Calu3 (cell line): Measurements from ENCODE around the gene TMEM214. TPM values are rescaled to one million over a fixed set of nuclear protein-coding genes. Genes with fewer than 3 reads are reported as not detected.

ENCODE experiments used
- BruUV-seq: library from RNA; stranded (reverse); fragments of 400-500 nt; replicated peaks from 2 replicates; lab custom pipeline; 2021; lab: Mats Ljungman, UMichigan
- CTCF ChIA-PET: fragments of 300-600 bp; sonication (Branson Sonifier 250); formaldehyde crosslinking; loops from one replicate; lab custom pipeline; 2022; ENCODE audit warnings: antibody characterized with exemption; lab: Charles Lee
- DNase-seq: peaks from one replicate; pipeline ENCODE4 v3.0.0; 2022
- H3K27ac Mint-ChIP-seq: one replicate; pipeline ENCODE4 v1.8.0; 2022; ENCODE audit warnings: mixed read lengths; ENCODE audit not compliant: unreplicated experiment
- H3K27me3 Mint-ChIP-seq: one replicate; pipeline ENCODE4 v1.8.0; 2022; ENCODE audit warnings: mixed read lengths; ENCODE audit not compliant: unreplicated experiment
- H3K36me3 Mint-ChIP-seq: one replicate; pipeline ENCODE4 v1.8.0; 2022; ENCODE audit warnings: mild to moderate bottlenecking, moderate library complexity, mixed read lengths; ENCODE audit not compliant: insufficient read depth, unreplicated experiment
- H3K4me1 Mint-ChIP-seq: one replicate; pipeline ENCODE4 v1.8.0; 2022; ENCODE audit warnings: mild to moderate bottlenecking, low read depth, mixed read lengths; ENCODE audit not compliant: unreplicated experiment
- H3K4me3 Mint-ChIP-seq: one replicate; pipeline ENCODE4 v1.8.0; 2022; ENCODE audit warnings: mild to moderate bottlenecking, low read depth, moderate library complexity, mixed read lengths; ENCODE audit not compliant: unreplicated experiment
- H3K9me3 Mint-ChIP-seq: one replicate; pipeline ENCODE4 v1.8.0; 2022; ENCODE audit warnings: low read depth, mixed read lengths; ENCODE audit not compliant: unreplicated experiment
- CTCF ChIP-seq: fragments of 200-600 bp; IDR thresholded peaks from one replicate; pipeline ENCODE4 v1.8.0; 2022; ENCODE audit warnings: antibody characterized with exemption; ENCODE audit not compliant: unreplicated experiment
- intact Hi-C: fragments of 100-400 bp; cut with micrococcal nuclease; formaldehyde crosslinking; loops from one replicate; pipeline ENCODE4 v1.10.0; 2022; ENCODE audit not compliant: unreplicated experiment
- total RNA-seq: library from RNA; stranded (reverse); gene quantifications from 2 replicates; pipeline ENCODE4 v1.2.3, GENCODE V29; 2022

Gene TMEM214
- total RNA-seq, 1 experiment from 2014 or later: 79.6 TPM

GRCh38 chr2:26988058-26988860 lies 44.5 kb upstream of the TMEM214 start:
- TF ChIP-seq CTCF: no peak
- intact Hi-C loops: no loop called here
- H3K4me1 Mint-ChIP-seq: no peaks in the 10 kb centered on the region
- H3K4me3 Mint-ChIP-seq: no peak overlapping the region
- no peaks in the 10 kb centered on the region for H3K36me3 Mint-ChIP-seq
- H3K27ac Mint-ChIP-seq: no peak overlapping the region
- CTCF ChIA-PET: no interaction called here
- DNase-seq: no peak
- H3K27me3 Mint-ChIP-seq: no peaks in the 10 kb centered on the region
- no TSS peak for BruUV-seq
- H3K9me3 Mint-ChIP-seq: no peaks in the 10 kb centered on the region

GRCh38 chr2:26989156-26989555 lies 43.6 kb upstream of the TMEM214 start:
- Mint-ChIP-seq H3K9me3 (no peaks in the 10 kb centered on the region), H3K27ac (no peak overlapping the region), H3K4me3 (no peak overlapping the region), H3K27me3 (no peaks in the 10 kb centered on the region), H3K4me1 (no peaks in the 10 kb centered on the region), H3K36me3 (no peaks in the 10 kb centered on the region)
- no TSS peak for BruUV-seq
- no peak for DNase-seq
- TF ChIP-seq CTCF: no peak
- intact Hi-C loops: no loop called here
- CTCF ChIA-PET: no interaction called here

GRCh38 chr2:26991717-26992116 lies 41.0 kb upstream of the TMEM214 start:
- no peak for DNase-seq
- no peak overlapping the region for H3K4me3 Mint-ChIP-seq
- no TSS peak for BruUV-seq
- intact Hi-C loops: no loop called here
- CTCF ChIA-PET: no interaction called here
- no peaks in the 10 kb centered on the region for H3K27me3 Mint-ChIP-seq
- no peaks in the 10 kb centered on the region for H3K9me3 Mint-ChIP-seq
- H3K27ac Mint-ChIP-seq: no peak overlapping the region
- no peaks in the 10 kb centered on the region for H3K4me1 Mint-ChIP-seq
- H3K36me3 Mint-ChIP-seq: no peaks in the 10 kb centered on the region
- no peak for TF ChIP-seq CTCF

- Mint-ChIP-seq H3K27ac (no peak overlapping the region), H3K9me3 (no peaks in the 10 kb centered on the region), H3K4me1 (no peaks in the 10 kb centered on the region), H3K4me3 (no peak overlapping the region), H3K36me3 (no peaks in the 10 kb centered on the region), H3K27me3 (no peaks in the 10 kb centered on the region)
- intact Hi-C loops: no loop called here
- DNase-seq: no peak
- BruUV-seq: no TSS peak
- no peak for TF ChIP-seq CTCF
- CTCF ChIA-PET: interaction anchor here (1.0 kb wide), 1 partner anchor 11 kb away, joined by 3 read pairs; no protein-coding TSS in a partner anchor
Observed at GRCh38 chr2:26993768-26994167, 39.0 kb upstream of the TMEM214 start.
